Vagina (tissue), 2 donors: Measurements from ENCODE around the gene ST8SIA5.

Experiments
- CTCF ChIP-seq, 3 experiments: fragments of 450-650 bp in 2 of 3; fragments of 200-600 bp in 1 of 3; sonication (generic) in 1 of 3; IDR thresholded peaks; one replicate each; pipeline ENCODE4 v1.5.1; 2017 to 2019; ENCODE audit warnings: antibody characterized with exemption in 3 of 3, mild to moderate bottlenecking in 2 of 3, moderate library complexity in 2 of 3
- POLR2A ChIP-seq, 2 donors: fragments of 450-650 bp; IDR thresholded peaks; one replicate each; pipeline ENCODE4 v1.6.1; 2017; ENCODE audit warnings: antibody characterized with exemption in 2 of 2, mild to moderate bottlenecking in 2 of 2, moderate library complexity in 2 of 2
- POLR2AphosphoS5 ChIP-seq, 2 donors: sonication (generic); formaldehyde crosslinking; IDR thresholded peaks; one replicate each; pipeline ENCODE4 v1.9.0; 2017; ENCODE audit warnings: antibody characterized with exemption in 2 of 2, mild to moderate bottlenecking in 2 of 2, low read depth in 1 of 2; ENCODE audit not compliant: insufficient read depth in 1 of 2

GRCh38 chr18:46727177-46727576, 29.7 kb downstream of the ST8SIA5 start:
- no peak for TF ChIP-seq CTCF (IDR thresholded peaks at IDR 0.05)
- TF ChIP-seq POLR2AphosphoS5 (IDR thresholded peaks at IDR 0.05; ENCODE audit: insufficient read depth in 1 of 2, low read depth in 1 of 2) = no peak
- no peak for TF ChIP-seq POLR2A (IDR thresholded peaks at IDR 0.05)
